K562 (cell line): Measurements from ENCODE around the gene PLCB4. TPM values are rescaled to one million over a fixed set of nuclear protein-coding genes. Genes with fewer than 3 reads are reported as not detected.
A peak's percentile ranks its signal among the peaks of the same experiment; 100 is the strongest.

Source experiments
- ATAC-seq: fragments of 200-7000 bp; cut with Tn5 transposase; 3 replicates; pipeline ENCODE4 v1.9.1; 2020; ENCODE audit warnings: moderate library complexity
- BruUV-seq: library from RNA; stranded (reverse); fragments of 400-500 nt; replicated peaks from 2 replicates; lab custom pipeline; 2021; lab: Mats Ljungman, UMichigan
- CTCF ChIA-PET: fragments of 300-600 bp; formaldehyde crosslinking; extraction: SDS; loops from one replicate; lab custom pipeline; 2021; ENCODE audit warnings: low intra/inter-chr PET ratio; lab: Yijun Ruan, JAX
- POLR2A ChIA-PET: fragments of 300-600, 350-650 bp; sonication (Branson Sonifier 250); formaldehyde crosslinking; extraction: SDS; loops from one replicate; lab custom pipeline; 2021; ENCODE audit warnings: antibody characterized with exemption, inconsistent platforms; lab: Yijun Ruan, JAX
- DNase-seq, 4 experiments: peaks; one replicate each; pipeline versions ENCODE4 v3.0.0 to v3.0.0-alpha.2; 2011 to 2018; ENCODE audit warnings: low spot score in 3 of 4, mixed read lengths in 3 of 4; ENCODE audit errors: extremely low read depth in 1 of 4
- FAIRE-seq: peaks from 2 replicates; lab custom pipeline; 2011; peaks lifted over from hg19 to GRCh38; lab: Jason Lieb, UNC
- H2AFZ ChIP-seq: 2 replicates; pipeline ENCODE4 v1.6.0; 2011; ENCODE audit warnings: low read depth, low read length, control low read depth, inconsistent platforms
- H3K27ac ChIP-seq: fragments of 200-600 bp; 3 replicates; pipeline ENCODE4 v1.8.0; 2011; ENCODE audit warnings: low read depth, mild to moderate bottlenecking, control low read depth, inconsistent platforms, low read length, moderate library complexity, mixed read lengths; ENCODE audit errors: extremely low read depth
- H3K27me3 ChIP-seq, 2 experiments: fragments of 300-600 bp in 1 of 2; 2 replicates in 1 of 2; 3 replicates in 1 of 2; pipeline versions ENCODE4 v1.6.0 to v1.8.0; 2011; ENCODE audit warnings: inconsistent platforms in 2 of 2, low read length in 2 of 2, mild to moderate bottlenecking in 1 of 2, mixed read lengths in 1 of 2, moderate library complexity in 1 of 2; ENCODE audit not compliant: control insufficient read depth in 2 of 2, insufficient read depth in 2 of 2
- H3K36me3 ChIP-seq: fragments of 300-600 bp; 3 replicates; pipeline ENCODE4 v1.8.0; 2011; ENCODE audit warnings: mild to moderate bottlenecking, low read length, inconsistent platforms; ENCODE audit not compliant: control insufficient read depth, insufficient read depth
- H3K4me1 ChIP-seq, 2 experiments: fragments of 200-600 bp in 1 of 2; replicated peaks in 1 of 2; 2 replicates in 1 of 2; 3 replicates in 1 of 2; pipeline versions ENCODE4 v1.5.1 to v1.8.0; 2011; ENCODE audit warnings: inconsistent platforms in 2 of 2, low read length in 2 of 2, mild to moderate bottlenecking in 1 of 2, mixed read lengths in 1 of 2, moderate library complexity in 1 of 2; ENCODE audit not compliant: control insufficient read depth in 2 of 2, insufficient read depth in 2 of 2
- H3K4me2 ChIP-seq: 2 replicates; pipeline ENCODE4 v1.6.1; 2011; ENCODE audit warnings: low read length, control low read depth, inconsistent platforms, mixed read lengths; ENCODE audit not compliant: insufficient read depth
- H3K4me3 ChIP-seq: fragments of 200-600 bp; sonication (generic), shearing (Covaris generic); 2 replicates; pipeline ENCODE4 v1.5.1; 2016; ENCODE audit warnings: control low read depth, inconsistent platforms
- H3K79me2 ChIP-seq: fragments of 200-600 bp; 3 replicates; pipeline ENCODE4 v1.8.0; 2011; ENCODE audit warnings: low read length, inconsistent platforms; ENCODE audit not compliant: control insufficient read depth, insufficient read depth
- H3K9ac ChIP-seq, 2 experiments: 2 replicates each; pipeline versions ENCODE4 v1.6.0 to v1.6.1; 2011; ENCODE audit warnings: low read depth in 2 of 2, low read length in 2 of 2, control low read depth in 1 of 2, inconsistent platforms in 1 of 2, mild to moderate bottlenecking in 1 of 2, mixed read lengths in 1 of 2; ENCODE audit not compliant: insufficient read depth in 1 of 2
- H3K9me1 ChIP-seq: one replicate; pipeline ENCODE4 v1.6.0; 2011; ENCODE audit warnings: inconsistent platforms, mild to moderate bottlenecking, low read length, moderate library complexity; ENCODE audit not compliant: control insufficient read depth, insufficient read depth
- H3K9me3 ChIP-seq: replicated peaks from 2 replicates; pipeline ENCODE4 v1.5.1; 2011; ENCODE audit warnings: low read depth, low read length, inconsistent platforms; ENCODE audit not compliant: control insufficient read depth, insufficient read depth
- H4K20me1 ChIP-seq: replicated peaks from 2 replicates; pipeline ENCODE4 v1.6.1; 2011; ENCODE audit warnings: low read length, inconsistent platforms, mixed read lengths; ENCODE audit not compliant: control insufficient read depth, insufficient read depth
- ARID3B ChIP-seq: fragments of 250-450 bp; sonication (Bioruptor Pico); IDR thresholded peaks from 2 replicates; pipeline ENCODE4 v1.4.0; 2020; ENCODE audit warnings: borderline replicate concordance
- CBFA2T3 ChIP-seq: fragments of 450-650 bp; IDR thresholded peaks from 2 replicates; pipeline ENCODE4 v1.6.1; 2017
- EP300 ChIP-seq: IDR thresholded peaks from 2 replicates; pipeline ENCODE4 v1.6.1; 2012; ENCODE audit warnings: low read length, improper control_type of control experiment
- FOXM1 ChIP-seq, 2 experiments: fragments of 450-650 bp in 1 of 2; sonication (generic) in 1 of 2; formaldehyde crosslinking in 1 of 2; IDR thresholded peaks; 2 replicates each; pipeline versions ENCODE4 v1.6.1 to v1.9.0; 2017 to 2022; ENCODE audit warnings: low read depth in 2 of 2, mild to moderate bottlenecking in 2 of 2, missing genetic modification reagents in 1 of 2, moderate library complexity in 1 of 2
- HMGN3 ChIP-seq: IDR thresholded peaks from 2 replicates; pipeline ENCODE4 v1.6.1; 2011; ENCODE audit warnings: borderline replicate concordance, low read depth, mild to moderate bottlenecking, mixed read lengths, low read length; ENCODE audit not compliant: insufficient read length; ENCODE audit errors: extremely low read depth
- PTTG1 ChIP-seq: fragments of 450-650 bp; IDR thresholded peaks from 2 replicates; pipeline ENCODE4 v1.6.1; 2016; ENCODE audit warnings: low read depth, mild to moderate bottlenecking, missing genetic modification characterization, missing compliant biosample characterization
- SMARCA4 ChIP-seq: fragments of 450-650 bp; IDR thresholded peaks from 2 replicates; pipeline ENCODE4 v1.6.1; 2016
- ZBTB34 ChIP-seq: fragments of 250-450 bp; sonication (Bioruptor Pico); IDR thresholded peaks from 2 replicates; pipeline ENCODE4 v1.8.0; 2021; ENCODE audit warnings: mild to moderate bottlenecking, moderate library complexity
- ZEB2 ChIP-seq: fragments of 450-650 bp; IDR thresholded peaks from 2 replicates; pipeline ENCODE4 v1.6.1; 2016
- WGBS: fragments of 100-300 bp; shearing (Covaris generic); methylation state at CpG from one replicate; pipeline ENCODE4 v1.1.6; 2016; ENCODE audit warnings: low coverage, mixed read lengths; ENCODE audit not compliant: insufficient coverage; ENCODE audit errors: missing lambda C conversion rate; 5-methylcytosine and 5-hydroxymethylcytosine counted together
- in situ Hi-C: fragments of 300-500 bp; cut with MboI; formaldehyde crosslinking; loops from 4 replicates; pipeline ENCODE4 v1.15.0; 2018; ENCODE audit warnings: inconsistent platforms, mixed read lengths
- intact Hi-C: fragments of 100-400 bp; cut with micrococcal nuclease; formaldehyde crosslinking; loops from 2 replicates; pipeline ENCODE4 v1.14.2; 2022
- polyA plus RNA-seq, 8 experiments: library from polyadenylated mRNA; depleted of rRNA in 4 of 8; stranded (reverse) in 5 of 8; unstranded in 3 of 8; fragments of >200 nt; fragmentation: Nextera tagmentation in 2 of 8; fragmentation: Illumina TruSeq in 1 of 8; extraction: Ambion mirVana in 2 of 8; extraction: Trizol in 1 of 8; gene quantifications; 2 replicates each; pipeline versions ENCODE4 v1.2.1 to v1.2.3, GENCODE V29; 2011 to 2014; ENCODE audit warnings: inconsistent platforms in 1 of 8, missing spikeins in 1 of 8
- total RNA-seq, 7 experiments: library from RNA; depleted of rRNA in 6 of 7; stranded (reverse); fragments of >200 nt in 6 of 7; fragmentation: Illumina TruSeq in 2 of 7; extraction: Trizol in 2 of 7; gene quantifications; 2 replicates each; pipeline versions ENCODE4 v1.2.1 to v1.2.3, GENCODE V29; 2011 to 2021; ENCODE audit warnings: low replicate concordance in 1 of 7
- TF ChIP-seq, protein P1 (sequence below): fragments of 450-650 bp; IDR thresholded peaks from 2 replicates; pipeline ENCODE4 v1.6.1; 2016; ENCODE audit warnings: low read depth
- TF ChIP-seq, protein P2 (sequence below): sonication (generic); formaldehyde crosslinking; IDR thresholded peaks from 2 replicates; pipeline ENCODE4 v1.9.0; 2022; ENCODE audit warnings: mild to moderate bottlenecking, missing genetic modification reagents

The PLCB4 gene
- total and polyA plus RNA-seq, 9 of the 15 experiments (the other 6 are each of a cell fraction or from before 2014, with no cell fraction given), result 0.20 to 2.9 (median 0.52) TPM

- Histone ChIP-seq H3K27me3 (no peaks in the 10 kb centered on the region), H2AFZ (no peak overlapping the region), H3K79me2 (no peaks in the 10 kb centered on the region), H4K20me1 (no peaks in the 10 kb centered on the region), H3K36me3 (no peaks in the 10 kb centered on the region), H3K4me3 (no peak overlapping the region), H3K9me1 (no peaks in the 10 kb centered on the region), H3K9me3 (peaks cover 4% of the 10 kb centered on the region; the same call in 1 of the 2 replicates), H3K27ac (peak overlapping the region; percentile 58; the same call in 2 of the 3 replicates), H3K4me2 (peak overlapping the region; percentile 29), H3K4me1 (peaks cover 0 to 21% of the 10 kb centered on the region in 2 experiments; a peak in 3 of 5 replicates), H3K9ac (no peak overlapping the region)
- in situ Hi-C loops, result no loop called here
- DNase-seq, result peak; percentile 67 to 89 (median 70)
- POLR2A ChIA-PET, result interaction anchor here (0.9 kb wide), 1 partner anchor 9 kb away, joined by 6 read pairs; no protein-coding TSS in a partner anchor
- FAIRE-seq, result peak; percentile 95
- BruUV-seq, result no TSS peak
- peak; percentile 92 for ATAC-seq
- intact Hi-C loops, result no loop called here
- CTCF ChIA-PET, result no interaction called here
- 0% methylated on average over 3 of the region's 3 CpGs for WGBS
- TF ChIP-seq ARID3B, result no peak
- TF ChIP-seq HMGN3, result peak; percentile 27
- TF ChIP-seq PTTG1 (tag), result no peak
- TF ChIP-seq EP300, result peak; percentile 93
- TF ChIP-seq ZEB2, result peak; percentile 82; the same call in 1 of the 2 replicates
- peak; percentile 94 for TF ChIP-seq SMARCA4
- peak; percentile 99 for TF ChIP-seq CBFA2T3
- TF ChIP-seq FOXM1 (IDR thresholded peaks at IDR 0.05; ENCODE audit: low read depth), result peak; percentile 89
- TF ChIP-seq FOXM1 (CRISPR knock-in tag; IDR thresholded peaks at IDR 0.05; ENCODE audit: low read depth), result no peak
- TF ChIP-seq, protein P1, sequence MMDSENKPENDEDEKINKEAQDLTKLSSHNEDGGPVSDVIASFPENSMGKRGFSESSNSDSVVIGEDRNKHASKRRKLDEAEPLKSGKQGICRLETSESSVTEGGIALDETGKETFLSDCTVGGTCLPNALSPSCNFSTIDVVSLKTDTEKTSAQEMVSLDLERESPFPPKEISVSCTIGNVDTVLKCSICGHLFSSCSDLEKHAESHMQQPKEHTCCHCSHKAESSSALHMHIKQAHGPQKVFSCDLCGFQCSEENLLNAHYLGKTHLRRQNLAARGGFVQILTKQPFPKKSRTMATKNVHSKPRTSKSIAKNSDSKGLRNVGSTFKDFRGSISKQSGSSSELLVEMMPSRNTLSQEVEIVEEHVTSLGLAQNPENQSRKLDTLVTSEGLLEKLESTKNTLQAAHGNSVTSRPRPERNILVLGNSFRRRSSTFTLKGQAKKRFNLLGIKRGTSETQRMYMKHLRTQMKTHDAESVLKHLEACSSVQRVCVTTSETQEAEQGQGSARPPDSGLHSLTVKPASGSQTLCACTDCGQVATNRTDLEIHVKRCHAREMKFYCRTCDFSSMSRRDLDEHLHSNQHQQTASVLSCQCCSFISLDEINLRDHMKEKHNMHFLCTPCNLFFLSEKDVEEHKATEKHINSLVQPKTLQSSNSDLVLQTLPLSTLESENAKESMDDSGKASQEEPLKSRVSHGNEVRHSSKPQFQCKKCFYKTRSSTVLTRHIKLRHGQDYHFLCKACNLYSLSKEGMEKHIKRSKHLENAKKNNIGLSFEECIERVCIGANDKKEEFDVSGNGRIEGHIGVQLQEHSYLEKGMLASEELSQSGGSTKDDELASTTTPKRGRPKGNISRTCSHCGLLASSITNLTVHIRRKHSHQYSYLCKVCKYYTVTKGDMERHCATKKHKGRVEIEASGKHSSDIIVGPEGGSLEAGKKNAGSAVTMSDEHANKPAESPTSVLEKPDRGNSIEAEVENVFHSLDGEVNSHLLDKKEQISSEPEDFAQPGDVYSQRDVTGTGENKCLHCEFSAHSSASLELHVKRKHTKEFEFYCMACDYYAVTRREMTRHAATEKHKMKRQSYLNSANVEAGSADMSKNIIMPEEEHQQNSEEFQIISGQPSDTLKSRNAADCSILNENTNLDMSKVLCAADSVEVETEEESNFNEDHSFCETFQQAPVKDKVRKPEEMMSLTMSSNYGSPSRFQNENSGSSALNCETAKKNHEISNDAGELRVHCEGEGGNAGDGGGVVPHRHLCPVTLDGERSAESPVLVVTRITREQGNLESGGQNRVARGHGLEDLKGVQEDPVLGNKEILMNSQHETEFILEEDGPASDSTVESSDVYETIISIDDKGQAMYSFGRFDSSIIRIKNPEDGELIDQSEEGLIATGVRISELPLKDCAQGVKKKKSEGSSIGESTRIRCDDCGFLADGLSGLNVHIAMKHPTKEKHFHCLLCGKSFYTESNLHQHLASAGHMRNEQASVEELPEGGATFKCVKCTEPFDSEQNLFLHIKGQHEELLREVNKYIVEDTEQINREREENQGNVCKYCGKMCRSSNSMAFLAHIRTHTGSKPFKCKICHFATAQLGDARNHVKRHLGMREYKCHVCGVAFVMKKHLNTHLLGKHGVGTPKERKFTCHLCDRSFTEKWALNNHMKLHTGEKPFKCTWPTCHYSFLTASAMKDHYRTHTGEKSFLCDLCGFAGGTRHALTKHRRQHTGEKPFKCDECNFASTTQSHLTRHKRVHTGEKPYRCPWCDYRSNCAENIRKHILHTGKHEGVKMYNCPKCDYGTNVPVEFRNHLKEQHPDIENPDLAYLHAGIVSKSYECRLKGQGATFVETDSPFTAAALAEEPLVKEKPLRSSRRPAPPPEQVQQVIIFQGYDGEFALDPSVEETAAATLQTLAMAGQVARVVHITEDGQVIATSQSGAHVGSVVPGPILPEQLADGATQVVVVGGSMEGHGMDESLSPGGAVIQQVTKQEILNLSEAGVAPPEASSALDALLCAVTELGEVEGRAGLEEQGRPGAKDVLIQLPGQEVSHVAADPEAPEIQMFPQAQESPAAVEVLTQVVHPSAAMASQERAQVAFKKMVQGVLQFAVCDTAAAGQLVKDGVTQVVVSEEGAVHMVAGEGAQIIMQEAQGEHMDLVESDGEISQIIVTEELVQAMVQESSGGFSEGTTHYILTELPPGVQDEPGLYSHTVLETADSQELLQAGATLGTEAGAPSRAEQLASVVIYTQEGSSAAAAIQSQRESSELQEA, result 0 out of 2 replicates have a peak, but pooled peaks have one; percentile 54
- TF ChIP-seq, protein P2, sequence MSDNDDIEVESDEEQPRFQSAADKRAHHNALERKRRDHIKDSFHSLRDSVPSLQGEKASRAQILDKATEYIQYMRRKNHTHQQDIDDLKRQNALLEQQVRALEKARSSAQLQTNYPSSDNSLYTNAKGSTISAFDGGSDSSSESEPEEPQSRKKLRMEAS (CRISPR knock-in tag), result 0 out of 2 replicates have a peak, but pooled peaks have one; percentile 35
- TF ChIP-seq ZBTB34 (CRISPR knock-in tag), result no peak
Observed at GRCh38 chr20:9149087-9149486, 80.2 kb downstream of the PLCB4 start.
